HG03196 (cell line): ENCODE measurements around the gene FANCD2OS.
"Not testable (repeated sequence)": the region's sequence is repeated elsewhere in the genome, so short reads cannot be mapped to it uniquely, and the experiment has no call there.

Experiments used
- ATAC-seq: cut with Tn5 transposase; IDR thresholded peaks from one replicate; pipeline ENCODE4 v1.9.1; 2021; ENCODE audit not compliant: unreplicated experiment

FANCD2OS gene

GRCh38 chr3:10093678-10094077, 14.4 kb downstream of the FANCD2OS start:
- no peak for ATAC-seq

- ATAC-seq, result not testable (repeated sequence)
Observed at GRCh38 chr3:10091387-10091786, 16.7 kb downstream of the FANCD2OS start.

GRCh38 chr3:10090774-10091173, 17.3 kb downstream of the FANCD2OS start:
- ATAC-seq, result not testable (repeated sequence)

GRCh38 chr3:10090179-10090578, 17.9 kb downstream of the FANCD2OS start:
- ATAC-seq, result no peak

GRCh38 chr3:10088256-10088655, 19.8 kb downstream of the FANCD2OS start:
- ATAC-seq, result no peak

- ATAC-seq, result no peak
Observed at GRCh38 chr3:10085738-10086137, 22.3 kb downstream of the FANCD2OS start.

GRCh38 chr3:10081871-10082270, 26.2 kb downstream of the FANCD2OS start:
- ATAC-seq, result no peak

- ATAC-seq, result no peak
Observed at GRCh38 chr3:10074666-10075065, 33.4 kb downstream of the FANCD2OS start.

- ATAC-seq, result not testable (repeated sequence)
Observed at GRCh38 chr3:10070077-10070476, 38.0 kb downstream of the FANCD2OS start.

- no peak for ATAC-seq
Observed at GRCh38 chr3:10055097-10055496, 53.0 kb downstream of the FANCD2OS start.
